Left kidney (tissue), 8 donors: ENCODE measurements around the gene SYN1. TPM values are rescaled to one million over a fixed set of nuclear protein-coding genes. Genes with fewer than 3 reads are reported as not detected.
"Not testable (repeated sequence)": the region's sequence is repeated elsewhere in the genome, so short reads cannot be mapped to it uniquely, and the experiment has no call there.

Source experiments
- DNase-seq: peaks from one replicate; pipeline ENCODE4 v3.0.0-alpha.2; 2013
- long read RNA-seq, 8 donors: transcript quantifications; one replicate each; lab custom pipeline, GENCODE V29; 2026
- polyA plus RNA-seq: library from polyadenylated mRNA; unstranded; fragments of 120-200 nt; gene quantifications from one replicate; pipeline ENCODE4 v1.2.1, GENCODE V29; 2013; ENCODE audit not compliant: insufficient read length

The SYN1 gene
- polyA plus RNA-seq: 6.5 TPM
- long read RNA-seq, donor 1, partial matches to known transcripts: 248 of 255 reads
- long read RNA-seq, donor 1, other reads (novel, unspliced or antisense): 7 of 255 reads
- long read RNA-seq, donor 2, partial matches to known transcripts: 84 of 190 reads
- long read RNA-seq, donor 2, other reads (novel, unspliced or antisense): 106 of 190 reads
- long read RNA-seq, donor 3: 0 reads
- long read RNA-seq, donor 4, partial matches to known transcripts: 29 of 37 reads
- long read RNA-seq, donor 4, other reads (novel, unspliced or antisense): 8 of 37 reads
- long read RNA-seq, donor 5, partial matches to known transcripts: 261 of 261 reads
- long read RNA-seq, donor 5, other reads (novel, unspliced or antisense): 0 of 261 reads
- long read RNA-seq, donor 6, partial matches to known transcripts: 249 of 249 reads
- long read RNA-seq, donor 6, other reads (novel, unspliced or antisense): 0 of 249 reads
- long read RNA-seq, donor 7: 0 reads
- long read RNA-seq, donor 8, partial matches to known transcripts: 102 of 102 reads
- long read RNA-seq, donor 8, other reads (novel, unspliced or antisense): 0 of 102 reads

GRCh38 chrX:47619486-47620302, at the start of gene SYN1:
TSS of gene SYN1 (minus strand) at chrX:47619857. CDS start at chrX:47619728, 129 bp downstream.
- DNase-seq: peak; percentile 58

DNA sequence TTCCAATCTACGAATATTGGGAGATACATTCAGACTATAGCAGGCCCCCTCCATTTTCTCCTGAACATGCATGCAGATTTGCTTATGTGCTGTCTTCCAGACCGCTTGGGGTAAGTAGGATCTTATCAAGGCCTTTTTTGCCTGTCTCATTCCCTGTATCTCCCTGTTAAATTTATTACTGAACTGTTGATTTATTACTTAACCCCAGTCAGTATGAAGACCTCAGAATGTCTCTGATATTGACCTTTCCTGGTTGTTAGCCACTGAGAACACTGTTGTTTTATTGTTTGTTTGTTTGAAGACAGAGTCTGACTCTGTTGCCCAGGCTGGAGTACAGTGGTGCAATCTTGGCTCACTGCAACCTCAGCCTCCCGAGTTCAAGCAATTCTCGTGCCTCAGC, 46.1 kb upstream of the SYN1 start:
- DNase-seq: not testable (repeated sequence)

- no peak for DNase-seq
These were observed 45.1 kb upstream of the SYN1 start for GRCh38 chrX:47664737-47665136.

GRCh38 chrX:47662144-47662657, 42.5 kb upstream of the SYN1 start:
- no peak for DNase-seq

- no peak for DNase-seq
These were observed 41.9 kb upstream of the SYN1 start for GRCh38 chrX:47661539-47661938.

GRCh38 chrX:47659421-47659726, 39.7 kb upstream of the SYN1 start:
- DNase-seq: no peak

DNA sequence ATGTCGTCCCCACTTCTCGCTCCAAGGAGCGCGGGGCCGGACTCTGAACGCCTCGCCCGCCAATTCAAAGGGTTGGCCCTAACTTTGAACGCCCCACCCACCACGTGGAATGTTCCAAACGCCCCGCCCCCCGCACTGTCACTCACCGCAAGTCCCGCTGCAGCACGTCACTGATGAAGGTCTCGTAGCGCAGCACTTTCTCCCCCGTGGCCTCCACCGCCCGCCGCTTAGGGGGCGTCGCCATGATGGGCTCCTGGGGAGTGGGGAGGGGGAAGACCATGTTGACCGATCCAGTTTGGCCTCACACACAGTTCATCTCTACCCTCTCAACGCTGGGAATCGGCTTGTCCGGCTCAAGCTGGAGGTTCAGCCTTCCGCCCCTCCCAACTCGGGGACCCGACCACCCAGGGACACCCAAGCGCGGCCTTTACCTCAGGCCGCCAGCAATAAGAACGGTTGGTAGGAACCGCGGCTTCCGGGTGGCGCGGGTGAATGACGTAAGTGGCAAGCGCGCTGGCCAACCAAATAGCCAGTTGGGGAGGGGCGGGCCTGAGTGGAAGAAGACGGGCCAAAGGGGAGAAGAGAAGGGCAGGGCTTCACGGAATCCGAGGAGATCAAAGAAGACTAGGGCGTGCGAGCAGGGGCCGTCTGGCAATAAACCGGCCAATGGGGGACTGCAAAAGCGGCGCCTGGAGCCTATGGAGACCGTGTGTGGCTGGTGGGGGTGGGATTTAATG, 39.2 kb upstream of the SYN1 start, which contains the start of gene UXT:
Gene UXT, minus strand, starts transcription at position 497 of the 737 bp plus-strand sequence. Its CDS starts 253 bp downstream, at position 244.
- DNase-seq: peak; percentile 87

DNA sequence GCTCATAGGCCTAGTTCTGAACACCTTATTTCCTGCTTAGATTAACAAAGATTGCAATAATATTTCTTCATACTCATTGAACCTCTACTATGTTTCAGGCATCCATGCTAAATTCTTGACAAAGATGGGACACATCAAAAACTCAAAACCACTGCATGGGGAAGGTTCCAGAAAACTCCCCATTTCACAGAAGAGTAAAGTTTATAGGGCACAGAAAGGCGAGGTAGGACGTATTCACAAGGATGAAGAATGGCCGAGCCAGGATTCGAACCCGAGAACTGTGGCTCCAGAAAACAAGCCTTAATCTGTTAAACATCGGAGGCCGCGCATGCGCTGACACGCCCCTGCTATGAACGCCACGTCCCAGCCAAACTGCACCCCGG, 38.6 kb upstream of the SYN1 start:
- DNase-seq: no peak

DNA sequence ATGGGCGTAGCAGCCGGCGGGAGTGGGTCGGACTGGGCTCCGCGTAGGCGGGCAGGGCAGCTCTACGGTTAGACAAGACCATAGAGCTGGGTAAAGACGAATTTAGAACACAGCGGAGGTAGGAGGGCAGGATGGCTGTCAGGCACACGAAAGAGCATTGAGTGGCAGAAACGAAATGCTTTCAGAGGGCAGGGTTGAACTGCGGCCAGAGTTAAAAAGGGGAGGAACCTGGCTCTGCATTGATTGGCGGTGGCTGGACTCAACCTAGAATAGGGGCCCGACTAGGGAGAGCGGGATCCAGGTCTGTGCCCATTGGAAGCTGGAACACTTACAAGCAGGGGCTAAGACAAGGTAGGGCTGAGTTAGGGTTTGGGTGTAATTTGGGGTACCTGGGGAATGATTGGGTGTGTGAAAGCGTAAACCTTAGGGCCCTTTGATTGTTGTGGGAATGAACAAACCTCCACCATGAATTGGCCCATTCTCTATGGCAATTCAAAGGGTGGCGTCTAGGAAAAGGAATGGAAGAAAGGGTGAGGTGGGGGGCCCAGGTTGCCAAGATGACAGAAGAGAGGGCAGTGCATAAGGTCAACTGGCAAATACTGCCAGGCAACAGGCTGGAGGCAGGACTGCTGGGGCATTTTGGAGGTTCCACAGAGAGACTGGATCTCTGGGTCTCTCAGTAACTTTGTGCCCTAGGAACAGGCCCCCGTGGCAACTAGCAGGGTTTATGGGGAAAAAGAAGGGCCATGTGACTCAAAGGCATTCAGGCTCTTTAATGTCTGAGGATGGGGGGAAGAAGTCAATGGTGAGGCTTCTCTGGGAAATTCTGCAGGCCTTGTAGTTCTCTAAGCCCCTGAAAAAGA, 31.6 kb upstream of the SYN1 start:
- no peak for DNase-seq

DNA sequence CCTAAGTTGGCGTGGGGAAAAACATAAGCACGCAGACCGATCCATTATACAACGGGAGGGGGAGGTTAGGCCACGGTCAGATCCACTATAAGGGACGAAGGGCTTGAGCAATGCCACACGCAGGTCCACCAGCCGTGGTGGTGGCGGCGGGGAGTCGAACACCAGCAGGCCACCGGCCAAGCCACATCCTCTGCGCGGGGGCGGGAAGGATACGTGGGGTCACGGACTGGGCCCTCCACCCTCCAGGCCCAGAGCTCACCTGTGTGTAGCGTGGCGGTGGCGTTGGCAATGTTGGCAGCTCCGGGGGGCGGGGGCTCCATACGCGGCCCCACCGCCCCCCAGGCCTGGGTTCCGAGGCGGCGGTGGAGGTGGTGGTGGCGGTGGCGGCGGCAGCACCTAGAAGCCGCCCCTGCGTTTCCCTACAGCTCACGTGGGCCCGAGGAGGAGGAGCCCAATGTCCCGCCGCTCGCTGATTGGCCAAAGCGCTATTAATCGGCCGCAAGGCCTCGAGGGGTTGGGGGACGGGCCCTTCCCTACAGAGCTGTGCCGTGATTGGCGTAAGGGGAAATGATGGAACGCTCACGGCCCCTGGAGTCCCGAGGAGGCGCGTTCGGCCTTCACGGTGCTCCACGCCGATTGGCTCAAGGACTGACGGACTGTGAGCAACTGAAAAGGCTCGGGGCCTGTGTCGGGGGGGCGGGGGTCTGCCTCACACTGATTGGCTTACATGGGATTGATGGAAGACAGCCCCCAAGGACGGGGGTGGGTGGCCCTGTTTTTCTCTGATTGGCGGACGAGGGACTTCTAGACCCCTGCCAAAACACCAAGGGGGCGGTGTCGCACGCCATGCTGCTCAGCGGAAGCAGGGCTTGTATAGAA, 30.7 kb upstream of the SYN1 start, which contains the start of gene ELK1:
Gene ELK1, minus strand, starts transcription at position 400 of the 879 bp plus-strand sequence. CDS start 9,122 bp downstream, outside the sequence.
- peak; percentile 94 for DNase-seq

DNA sequence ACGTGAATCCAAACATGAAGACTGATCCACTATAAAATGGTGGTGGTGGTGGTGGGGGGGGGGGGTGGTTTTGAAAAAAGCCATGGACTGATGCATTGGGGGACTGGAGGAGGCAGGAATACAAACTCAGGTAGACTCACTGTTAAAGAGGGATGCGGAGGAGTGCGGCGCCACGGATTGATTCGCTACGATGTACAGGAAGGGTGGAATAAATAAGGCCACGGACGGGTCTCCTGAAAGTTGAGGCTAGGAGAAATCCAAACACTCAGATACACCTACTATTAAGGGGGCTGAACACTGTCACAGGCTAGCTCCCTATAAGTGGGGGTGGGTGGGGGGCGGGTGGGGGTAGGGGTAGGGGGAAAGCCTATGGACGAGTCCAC, 30.1 kb upstream of the SYN1 start:
- no peak for DNase-seq

GRCh38 chrX:47649271-47649670, 29.6 kb upstream of the SYN1 start:
- no peak for DNase-seq

DNA sequence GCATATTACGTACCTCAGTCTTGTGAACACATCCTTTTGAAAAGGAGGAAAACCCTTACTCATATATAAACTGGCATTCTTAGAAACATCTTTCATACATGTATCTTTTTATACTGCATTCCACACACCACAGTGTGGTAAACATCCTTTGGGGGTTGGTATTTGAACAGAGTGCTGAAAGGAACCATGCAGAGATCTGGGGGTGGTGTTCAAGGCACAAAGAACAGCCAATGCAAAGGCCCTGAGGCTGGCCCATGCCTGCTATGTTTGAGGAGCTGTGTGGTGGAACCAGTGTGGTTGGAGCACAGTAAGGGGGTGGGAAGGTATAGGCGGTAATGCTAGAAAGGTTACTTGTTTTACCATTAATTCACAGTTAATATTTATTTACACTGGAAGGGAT, 28.7 kb upstream of the SYN1 start:
- DNase-seq: no peak

DNA sequence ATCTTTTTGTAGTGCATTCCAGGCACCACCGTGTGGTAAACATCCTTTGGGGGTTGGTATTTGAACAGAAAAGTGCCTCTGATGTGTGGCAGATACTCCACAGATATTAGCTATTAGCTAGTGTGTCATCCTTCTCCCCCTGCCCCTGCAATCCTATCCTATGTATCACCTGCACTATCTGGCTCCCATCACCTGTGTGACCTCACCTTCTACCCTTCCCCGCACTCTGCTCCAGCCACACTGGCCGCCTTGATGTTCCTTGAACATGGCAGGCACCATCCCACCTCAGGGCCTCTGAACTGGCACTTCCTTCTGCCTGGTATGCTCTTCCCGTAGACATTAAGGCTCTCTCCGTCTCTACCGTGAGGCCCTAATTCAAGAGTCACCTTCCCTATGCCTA, 27.0 kb upstream of the SYN1 start:
- no peak for DNase-seq

DNA sequence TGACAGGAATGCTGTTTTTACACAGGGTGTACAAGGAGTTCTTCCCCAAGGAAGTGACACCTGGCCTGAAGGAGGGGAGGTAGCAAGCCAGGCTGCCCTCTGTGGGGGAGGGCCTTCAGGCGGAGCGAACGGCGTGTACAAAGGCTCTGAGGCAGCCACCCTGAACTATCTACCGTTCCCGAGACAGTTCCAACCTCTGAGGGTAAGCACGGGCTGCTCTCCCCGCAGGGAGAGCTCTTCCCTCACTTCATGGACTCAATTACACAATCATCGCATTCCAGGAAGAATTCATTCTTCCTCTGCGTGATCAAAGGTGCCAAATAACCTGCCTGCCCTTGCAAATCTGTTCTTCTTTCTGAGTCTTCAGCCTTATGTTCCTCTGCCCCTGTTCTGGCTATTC, 25.9 kb upstream of the SYN1 start:
- DNase-seq: no peak

- DNase-seq: no peak
These were observed 25.0 kb upstream of the SYN1 start for GRCh38 chrX:47644557-47645091.

DNA sequence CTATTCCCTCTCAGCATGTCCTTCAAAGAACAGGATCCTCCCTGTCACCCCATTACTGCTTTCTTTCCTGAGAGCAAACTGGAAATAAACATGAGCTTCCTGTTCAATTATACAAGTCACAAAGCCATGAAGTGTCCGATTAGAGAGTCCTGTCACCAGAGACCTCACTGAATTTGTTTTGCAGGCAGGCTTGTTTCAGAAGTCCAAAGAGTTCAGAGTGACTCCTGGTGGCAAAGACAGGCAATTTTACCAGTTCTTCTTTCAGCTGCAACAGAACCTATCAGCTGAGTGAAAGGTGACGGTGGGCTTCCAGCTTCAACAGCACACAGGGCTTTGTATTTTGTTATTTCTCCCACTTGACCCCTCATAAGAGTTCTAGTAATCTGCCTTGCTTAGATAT, 24.3 kb upstream of the SYN1 start:
- DNase-seq: no peak

DNA sequence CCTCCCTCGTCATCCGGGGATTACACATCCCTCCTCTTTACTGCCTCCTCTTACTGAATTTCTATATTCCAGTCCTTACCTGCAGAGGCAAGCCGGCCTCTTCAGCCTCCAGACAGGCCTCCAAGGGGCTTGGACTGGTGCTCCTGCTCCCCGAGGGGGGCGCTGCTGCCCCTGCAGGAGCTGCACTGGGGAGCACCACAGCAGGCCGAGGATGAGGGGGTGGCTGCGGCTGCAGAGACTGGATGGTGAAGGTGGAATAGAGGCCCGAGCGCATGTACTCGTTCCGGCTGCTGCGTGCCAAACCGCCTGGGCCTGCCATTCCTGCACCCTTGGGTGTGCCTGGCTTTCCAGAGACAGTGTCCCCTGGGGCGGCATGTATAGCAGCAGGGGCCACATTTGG, 19.2 kb upstream of the SYN1 start:
- no peak for DNase-seq

DNA sequence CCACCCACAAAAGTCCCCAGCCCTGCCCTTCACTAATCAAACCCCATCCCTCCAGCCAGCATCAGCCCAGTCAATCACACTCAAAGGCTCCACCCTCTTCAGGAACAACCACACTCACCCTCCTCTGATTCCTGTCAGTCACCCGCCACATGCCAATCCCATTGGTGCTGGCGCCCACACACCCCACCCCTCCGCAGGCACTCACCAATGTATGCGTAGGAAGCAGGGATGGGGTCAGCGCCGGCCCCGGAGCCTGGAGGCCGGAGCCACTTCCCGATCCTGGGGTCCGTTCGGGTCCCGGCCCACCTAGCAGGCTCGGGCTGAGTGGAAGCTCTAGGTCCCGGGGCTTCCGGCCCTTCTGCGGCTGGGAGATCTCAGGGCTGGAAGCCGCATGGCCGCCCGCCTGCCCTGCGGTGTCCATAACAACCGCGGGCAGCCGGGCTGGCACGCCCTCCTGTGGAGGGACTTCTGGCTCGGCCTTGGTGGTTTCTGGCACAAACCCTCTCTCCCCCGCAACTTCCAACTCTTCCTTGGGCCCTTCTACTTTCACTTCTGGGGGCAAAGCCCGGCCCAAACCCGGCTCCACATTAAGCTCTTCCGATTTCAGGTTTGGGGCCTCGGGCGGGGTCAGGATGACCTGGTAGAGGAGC, 18.0 kb upstream of the SYN1 start:
- DNase-seq: no peak
